GM21515 (cell line): Measurements from ENCODE around the gene G3BP1.
"Not testable (repeated sequence)": the region's sequence is repeated elsewhere in the genome, so short reads cannot be mapped to it uniquely, and the experiment has no call there.

Source experiments
- ATAC-seq: cut with Tn5 transposase; IDR thresholded peaks from one replicate; pipeline ENCODE4 v1.9.1; 2021; ENCODE audit not compliant: unreplicated experiment

Gene G3BP1

GRCh38 chr5:151856861-151857260 is 85.1 kb downstream of the G3BP1 start:
- ATAC-seq = no peak

- not testable (repeated sequence) for ATAC-seq
Observed at GRCh38 chr5:151860867-151861266, 89.1 kb downstream of the G3BP1 start.
